ENCODE results near the gene RPL10L.

Gene RPL10L

GRCh38 chr14:46651526-46652144 lies at the start of gene RPL10L:
TSS of gene RPL10L (minus strand) at chr14:46651781. CDS start at chr14:46651736, 45 bp downstream.
- H3K27me3 ChIP-seq (ENCODE audit: low read depth, low read length) = no peaks in the 10 kb centered on the region
- H3K4me3 ChIP-seq (ENCODE audit: low read depth in 1 of 2, low read length in 2 of 2) = no peak within 1 kb of the TSS
- H3K4me1 ChIP-seq (ENCODE audit: control insufficient read depth in 1 of 2, insufficient read depth in 2 of 2, low read length in 2 of 2) = no peaks in the 10 kb centered on the region
- no peak within 1 kb of the TSS for H3K27ac ChIP-seq (ENCODE audit: low read length)
- no peaks in the 10 kb centered on the region for H3K36me3 ChIP-seq (ENCODE audit: control insufficient read depth in 1 of 2, insufficient read depth in 2 of 2, low read length in 2 of 2)
- peaks cover 0 to 9% of the 10 kb centered on the region in 2 donors for H3K9me3 ChIP-seq (ENCODE audit: control insufficient read depth in 1 of 2, low read length in 2 of 2)

- H3K27me3 ChIP-seq (ENCODE audit: low read depth, low read length) = no peaks in the 10 kb centered on the region
- H3K36me3 ChIP-seq (ENCODE audit: control insufficient read depth in 1 of 2, insufficient read depth in 2 of 2, low read length in 2 of 2) = no peaks in the 10 kb centered on the region
- H3K4me1 ChIP-seq (ENCODE audit: control insufficient read depth in 1 of 2, insufficient read depth in 2 of 2, low read length in 2 of 2) = no peaks in the 10 kb centered on the region
- no peak overlapping the region for H3K4me3 ChIP-seq (ENCODE audit: low read depth in 1 of 2, low read length in 2 of 2)
- no peaks in the 10 kb centered on the region for H3K9me3 ChIP-seq (ENCODE audit: control insufficient read depth in 1 of 2, low read length in 2 of 2)
- no peak overlapping the region for H3K27ac ChIP-seq (ENCODE audit: low read length)
Measured at GRCh38 chr14:46691819-46692218, 40.2 kb upstream of the RPL10L start.

- H3K27ac ChIP-seq (ENCODE audit: low read length) = no peak overlapping the region
Measured at GRCh38 chr14:46686652-46687051, 35.1 kb upstream of the RPL10L start.

GRCh38 chr14:46672128-46672527 lies 20.5 kb upstream of the RPL10L start:
- Histone ChIP-seq H3K36me3 (ENCODE audit: control insufficient read depth in 1 of 2, insufficient read depth in 2 of 2, low read length in 2 of 2) (no peaks in the 10 kb centered on the region), H3K9me3 (ENCODE audit: control insufficient read depth in 1 of 2, low read length in 2 of 2) (peaks cover 4 to 5% of the 10 kb centered on the region in 2 donors), H3K4me1 (ENCODE audit: control insufficient read depth in 1 of 2, insufficient read depth in 2 of 2, low read length in 2 of 2) (no peaks in the 10 kb centered on the region), H3K4me3 (ENCODE audit: low read depth in 1 of 2, low read length in 2 of 2) (no peak overlapping the region), H3K27me3 (ENCODE audit: low read depth, low read length) (no peaks in the 10 kb centered on the region), H3K27ac (ENCODE audit: low read length) (no peak overlapping the region)

More at GRCh38 chr14:46686652-46687051, 35.1 kb upstream of the RPL10L start:
- Histone ChIP-seq H3K36me3 (ENCODE audit: control insufficient read depth in 1 of 2, insufficient read depth in 2 of 2, low read length in 2 of 2) (no peaks in the 10 kb centered on the region), H3K4me3 (ENCODE audit: low read depth in 1 of 2, low read length in 2 of 2) (no peak overlapping the region), H3K4me1 (ENCODE audit: control insufficient read depth in 1 of 2, insufficient read depth in 2 of 2, low read length in 2 of 2) (no peaks in the 10 kb centered on the region), H3K27me3 (ENCODE audit: low read depth, low read length) (no peaks in the 10 kb centered on the region), H3K9me3 (ENCODE audit: control insufficient read depth in 1 of 2, low read length in 2 of 2) (peaks cover 2 to 4% of the 10 kb centered on the region in 2 donors)

GRCh38 chr14:46663382-46663781 lies 11.8 kb upstream of the RPL10L start:
- H3K36me3 ChIP-seq (ENCODE audit: control insufficient read depth in 1 of 2, insufficient read depth in 2 of 2, low read length in 2 of 2) = no peaks in the 10 kb centered on the region

GRCh38 chr14:46661728-46662127 lies 10.1 kb upstream of the RPL10L start:
- Histone ChIP-seq H3K4me1 (ENCODE audit: control insufficient read depth in 1 of 2, insufficient read depth in 2 of 2, low read length in 2 of 2) (no peaks in the 10 kb centered on the region), H3K9me3 (ENCODE audit: control insufficient read depth in 1 of 2, low read length in 2 of 2) (no peaks in the 10 kb centered on the region), H3K4me3 (ENCODE audit: low read depth in 1 of 2, low read length in 2 of 2) (no peak overlapping the region), H3K36me3 (ENCODE audit: control insufficient read depth in 1 of 2, insufficient read depth in 2 of 2, low read length in 2 of 2) (no peaks in the 10 kb centered on the region), H3K27me3 (ENCODE audit: low read depth, low read length) (no peaks in the 10 kb centered on the region), H3K27ac (ENCODE audit: low read length) (no peak overlapping the region)

More at GRCh38 chr14:46663382-46663781, 11.8 kb upstream of the RPL10L start:
- Histone ChIP-seq H3K27ac (ENCODE audit: low read length) (no peak overlapping the region), H3K4me3 (ENCODE audit: low read depth in 1 of 2, low read length in 2 of 2) (no peak overlapping the region), H3K27me3 (ENCODE audit: low read depth, low read length) (no peaks in the 10 kb centered on the region), H3K4me1 (ENCODE audit: control insufficient read depth in 1 of 2, insufficient read depth in 2 of 2, low read length in 2 of 2) (no peaks in the 10 kb centered on the region), H3K9me3 (ENCODE audit: control insufficient read depth in 1 of 2, low read length in 2 of 2) (no peaks in the 10 kb centered on the region)

GRCh38 chr14:46653031-46653755 lies 1.6 kb upstream of the RPL10L start:
- H3K4me1 ChIP-seq (ENCODE audit: control insufficient read depth in 1 of 2, insufficient read depth in 2 of 2, low read length in 2 of 2) = no peaks in the 10 kb centered on the region
- no peaks in the 10 kb centered on the region for H3K36me3 ChIP-seq (ENCODE audit: control insufficient read depth in 1 of 2, insufficient read depth in 2 of 2, low read length in 2 of 2)
- H3K27ac ChIP-seq (ENCODE audit: low read length) = no peak overlapping the region
- no peaks in the 10 kb centered on the region for H3K27me3 ChIP-seq (ENCODE audit: low read depth, low read length)
- H3K9me3 ChIP-seq (ENCODE audit: control insufficient read depth in 1 of 2, low read length in 2 of 2) = peaks cover 0 to 9% of the 10 kb centered on the region in 2 donors
- H3K4me3 ChIP-seq (ENCODE audit: low read depth in 1 of 2, low read length in 2 of 2) = no peak overlapping the region

- no peaks in the 10 kb centered on the region for H3K4me1 ChIP-seq (ENCODE audit: control insufficient read depth in 1 of 2, insufficient read depth in 2 of 2, low read length in 2 of 2)
- no peak overlapping the region for H3K4me3 ChIP-seq (ENCODE audit: low read depth in 1 of 2, low read length in 2 of 2)
- H3K27me3 ChIP-seq (ENCODE audit: low read depth, low read length) = no peaks in the 10 kb centered on the region
- peaks cover 0 to 8% of the 10 kb centered on the region in 2 donors for H3K9me3 ChIP-seq (ENCODE audit: control insufficient read depth in 1 of 2, low read length in 2 of 2)
- H3K27ac ChIP-seq (ENCODE audit: low read length) = no peak overlapping the region
- H3K36me3 ChIP-seq (ENCODE audit: control insufficient read depth in 1 of 2, insufficient read depth in 2 of 2, low read length in 2 of 2) = no peaks in the 10 kb centered on the region
Measured at GRCh38 chr14:46646796-46647195, 4.8 kb downstream of the RPL10L start.

- no peaks in the 10 kb centered on the region for H3K4me1 ChIP-seq (ENCODE audit: control insufficient read depth in 1 of 2, insufficient read depth in 2 of 2, low read length in 2 of 2)
- no peaks in the 10 kb centered on the region for H3K27me3 ChIP-seq (ENCODE audit: low read depth, low read length)
- no peaks in the 10 kb centered on the region for H3K9me3 ChIP-seq (ENCODE audit: control insufficient read depth in 1 of 2, low read length in 2 of 2)
- no peak overlapping the region for H3K4me3 ChIP-seq (ENCODE audit: low read depth in 1 of 2, low read length in 2 of 2)
- H3K36me3 ChIP-seq (ENCODE audit: control insufficient read depth in 1 of 2, insufficient read depth in 2 of 2, low read length in 2 of 2) = no peaks in the 10 kb centered on the region
- no peak overlapping the region for H3K27ac ChIP-seq (ENCODE audit: low read length)
Measured at GRCh38 chr14:46626876-46627275, 24.7 kb downstream of the RPL10L start.
